GM19035 (cell line): Measurements from ENCODE around the gene RTF1.
A peak's percentile ranks its signal among the peaks of the same experiment; 100 is the strongest.

Source experiments
- ATAC-seq: cut with Tn5 transposase; IDR thresholded peaks from one replicate; pipeline ENCODE4 v1.9.1; 2021; ENCODE audit not compliant: unreplicated experiment

The RTF1 gene

DNA sequence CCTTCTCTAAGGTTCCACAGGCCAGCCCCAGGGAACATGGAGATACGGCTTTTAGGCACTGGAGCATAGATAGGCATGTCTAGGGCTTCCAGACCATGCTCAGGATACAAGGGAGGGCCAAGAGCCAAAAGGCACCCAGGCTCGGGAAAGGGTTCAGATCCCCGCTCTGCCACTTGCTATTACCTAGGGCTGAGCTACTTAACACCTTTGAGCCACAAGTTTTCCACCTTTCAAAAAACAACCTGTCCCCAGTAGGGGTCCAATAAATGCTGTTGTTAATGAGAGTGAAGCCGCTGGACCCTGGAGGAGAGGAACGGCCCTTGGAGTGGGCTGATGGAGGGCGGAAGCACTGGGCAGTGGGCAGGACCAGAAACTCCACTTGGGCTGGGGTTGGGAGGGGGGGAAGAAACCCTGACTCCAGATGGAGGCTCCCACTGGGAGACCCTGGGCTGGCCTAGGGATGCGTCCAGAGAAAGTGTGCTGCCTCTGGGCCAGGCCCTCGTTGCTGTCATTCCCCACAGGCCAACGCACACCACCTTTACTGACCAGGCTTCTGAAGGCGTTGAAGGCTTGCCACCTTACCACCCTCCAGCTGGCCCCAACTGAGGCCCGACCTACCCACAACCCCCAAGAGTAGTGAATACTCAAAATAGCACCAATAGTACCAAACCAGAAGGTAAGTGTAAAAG, 68.2 kb downstream of the RTF1 start:
- ATAC-seq, result no peak

GRCh38 chr15:41486286-41486685, 69.4 kb downstream of the RTF1 start:
- no peak for ATAC-seq

DNA sequence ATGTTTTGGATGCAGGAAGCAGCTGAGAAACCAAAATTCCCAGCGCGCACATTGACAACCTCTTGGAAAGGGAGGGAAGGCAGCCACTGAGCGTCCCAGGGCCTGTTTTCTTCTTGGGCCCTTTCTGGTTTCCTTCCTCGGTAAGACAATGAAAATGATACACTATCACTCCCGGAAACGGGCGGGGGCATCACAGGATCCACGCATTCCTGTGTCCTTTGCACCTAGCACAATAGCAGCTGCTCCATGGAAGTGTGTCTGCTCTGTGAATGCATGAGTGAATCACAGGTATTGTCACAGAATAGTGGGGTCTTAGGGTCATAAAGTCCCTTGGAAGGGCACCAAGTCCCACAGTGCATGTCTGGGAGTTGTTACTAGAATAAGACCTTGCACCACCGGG, 70.5 kb downstream of the RTF1 start:
- ATAC-seq, result no peak

DNA sequence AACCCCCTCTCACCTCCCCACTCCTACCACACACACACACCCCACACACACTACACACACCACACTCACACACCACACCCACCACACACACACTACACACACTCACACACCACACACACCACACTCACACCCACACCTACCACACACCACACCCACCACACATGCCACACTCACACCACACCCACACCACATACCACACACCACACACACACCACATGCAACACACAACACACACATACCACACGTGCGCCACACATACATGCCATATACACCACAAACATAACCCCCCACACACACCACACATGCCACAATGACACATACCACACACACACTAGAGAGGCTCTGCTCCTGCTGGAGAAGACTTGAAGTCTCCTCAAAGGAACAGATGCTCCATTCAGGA, 70.9 kb downstream of the RTF1 start:
- no peak for ATAC-seq

DNA sequence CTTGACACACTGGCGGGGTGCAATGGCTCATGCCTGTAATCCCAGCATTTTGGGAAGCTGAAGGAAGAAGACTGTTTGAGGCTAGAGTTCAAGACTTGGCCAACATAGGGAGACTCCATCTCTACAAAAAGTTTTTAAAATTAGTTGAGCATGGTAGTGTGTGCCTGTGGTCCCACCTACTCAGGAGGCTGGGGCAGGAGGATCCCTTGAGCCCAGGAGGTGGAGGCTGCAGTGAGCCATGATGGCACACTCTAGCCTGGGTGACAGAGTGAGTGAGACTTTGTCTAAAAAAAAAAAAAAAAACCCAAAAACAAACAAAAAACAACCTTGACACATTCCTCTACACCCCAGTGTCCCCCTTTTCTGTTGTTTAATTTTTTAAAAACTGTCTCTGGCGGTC, 72.7 kb downstream of the RTF1 start:
- no peak for ATAC-seq

- no peak for ATAC-seq
Observed at GRCh38 chr15:41490355-41490754, 73.5 kb downstream of the RTF1 start.

GRCh38 chr15:41491889-41492288, 75.0 kb downstream of the RTF1 start:
- no peak for ATAC-seq

GRCh38 chr15:41492597-41493204, 75.8 kb downstream of the RTF1 start:
- ATAC-seq, result no peak

GRCh38 chr15:41493205-41493901, 76.5 kb downstream of the RTF1 start, which contains the start of gene ITPKA:
Gene ITPKA, plus strand, starts transcription at chr15:41493874. Its CDS starts 54 bp downstream, at chr15:41493928.
- peak; percentile 72 for ATAC-seq

GRCh38 chr15:41493902-41494189, 77.0 kb downstream of the RTF1 start:
- no peak for ATAC-seq

- peak; percentile 27 for ATAC-seq
Observed at GRCh38 chr15:41494190-41494921, 77.5 kb downstream of the RTF1 start.

GRCh38 chr15:41494922-41495735, 78.2 kb downstream of the RTF1 start:
- ATAC-seq, result no peak

- no peak for ATAC-seq
Observed at GRCh38 chr15:41495736-41496599, 79.1 kb downstream of the RTF1 start.

DNA sequence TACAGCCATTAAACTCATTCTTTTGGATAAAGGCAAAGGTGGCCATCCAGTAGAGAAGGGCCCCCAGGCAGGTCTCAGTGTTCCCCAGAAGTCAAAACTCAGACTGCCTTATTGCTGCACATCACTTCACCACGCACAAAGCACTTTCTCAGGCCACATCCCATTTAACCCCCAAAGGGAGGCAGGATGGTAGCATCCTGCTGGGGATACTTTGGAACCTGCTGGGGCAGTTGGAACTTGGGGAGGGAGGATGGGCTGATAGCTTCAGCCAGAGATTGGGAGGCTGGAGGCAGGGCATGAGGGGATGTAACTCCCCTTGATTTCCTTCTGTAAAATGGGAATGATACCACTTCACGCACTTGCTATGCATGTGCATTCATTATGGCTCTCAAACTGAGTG, 81.8 kb downstream of the RTF1 start:
- no peak for ATAC-seq

GRCh38 chr15:41499109-41499851, 82.4 kb downstream of the RTF1 start:
- ATAC-seq, result no peak

DNA sequence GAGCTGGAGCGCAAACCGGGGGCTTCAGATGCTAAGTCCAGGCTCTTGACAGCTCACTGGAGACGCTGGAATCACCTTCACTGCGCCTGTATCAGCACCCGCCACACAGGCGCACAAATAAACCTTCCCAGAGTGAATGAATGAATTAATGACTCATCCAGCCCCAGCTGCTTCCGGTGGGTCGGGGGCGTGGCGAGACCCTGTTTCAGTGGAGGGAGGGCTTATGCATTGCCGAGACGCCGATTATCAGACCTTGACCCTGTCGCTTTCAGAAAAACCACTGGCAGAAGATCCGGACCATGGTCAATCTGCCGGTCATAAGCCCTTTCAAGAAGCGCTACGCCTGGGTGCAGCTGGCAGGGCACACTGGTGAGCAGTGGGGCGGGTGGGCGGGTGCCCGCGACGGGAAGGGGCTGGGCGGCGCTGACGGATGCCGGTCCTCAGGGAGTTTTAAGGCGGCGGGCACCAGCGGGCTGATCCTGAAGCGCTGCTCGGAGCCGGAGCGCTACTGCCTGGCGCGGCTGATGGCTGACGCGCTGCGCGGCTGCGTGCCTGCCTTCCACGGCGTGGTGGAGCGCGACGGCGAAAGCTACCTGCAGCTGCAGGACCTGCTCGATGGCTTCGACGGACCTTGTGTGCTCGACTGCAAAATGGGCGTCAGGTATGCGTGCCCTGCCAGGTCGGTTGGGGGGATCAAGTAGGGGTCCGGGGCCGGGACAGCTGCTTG, 84.5 kb downstream of the RTF1 start:
- ATAC-seq, result no peak

- ATAC-seq, result no peak
Observed at GRCh38 chr15:41501931-41502794, 85.3 kb downstream of the RTF1 start.
